8988T (cell line): ENCODE data around the gene TMEM79.
A peak's percentile ranks its signal among the peaks of the same experiment; 100 is the strongest.
"Not testable (repeated sequence)": the region's sequence is repeated elsewhere in the genome, so short reads cannot be mapped to it uniquely, and the experiment has no call there.

Source experiments
- DNase-seq: peaks from one replicate; pipeline ENCODE4 v3.0.0; 2011

TMEM79 gene

DNA sequence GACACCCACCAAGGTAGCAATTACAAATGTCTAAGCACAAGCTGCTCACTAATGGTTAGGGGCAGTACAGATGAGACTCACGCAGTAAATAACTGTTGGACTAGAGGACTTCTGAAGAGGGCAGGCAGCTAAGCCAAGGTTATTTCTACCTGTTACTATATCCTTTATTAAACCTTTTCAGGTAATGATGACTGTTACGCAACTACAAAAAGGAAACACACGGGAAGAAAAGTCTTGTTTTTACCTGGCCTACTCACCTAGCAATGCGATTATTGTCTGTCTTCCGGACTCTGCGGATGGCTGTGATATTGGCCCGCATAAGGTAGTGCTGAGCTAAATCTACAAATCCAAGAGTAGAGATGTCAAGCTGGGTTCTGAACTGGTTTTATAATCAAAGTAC lies 32.8 kb downstream of the TMEM79 start:
- no peak for DNase-seq

DNA sequence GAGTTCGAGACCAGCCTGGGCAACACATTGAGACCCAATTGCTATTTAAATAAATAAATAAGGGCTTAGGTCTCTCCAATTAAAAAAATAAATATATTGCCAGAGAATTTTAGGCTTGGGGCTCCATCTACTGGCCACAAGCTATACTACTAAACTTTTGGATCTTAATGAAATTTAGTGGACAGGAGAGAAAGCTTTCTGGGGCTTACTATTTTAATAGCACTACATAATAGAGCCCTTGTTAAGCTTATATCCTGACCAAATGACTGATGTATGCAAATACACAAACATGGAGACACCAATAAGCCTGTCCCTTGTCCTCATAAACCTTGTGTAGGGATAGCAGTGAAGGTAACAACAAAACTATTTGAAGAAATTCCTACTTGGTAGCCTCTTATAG lies 35.5 kb downstream of the TMEM79 start:
- DNase-seq = no peak

DNA sequence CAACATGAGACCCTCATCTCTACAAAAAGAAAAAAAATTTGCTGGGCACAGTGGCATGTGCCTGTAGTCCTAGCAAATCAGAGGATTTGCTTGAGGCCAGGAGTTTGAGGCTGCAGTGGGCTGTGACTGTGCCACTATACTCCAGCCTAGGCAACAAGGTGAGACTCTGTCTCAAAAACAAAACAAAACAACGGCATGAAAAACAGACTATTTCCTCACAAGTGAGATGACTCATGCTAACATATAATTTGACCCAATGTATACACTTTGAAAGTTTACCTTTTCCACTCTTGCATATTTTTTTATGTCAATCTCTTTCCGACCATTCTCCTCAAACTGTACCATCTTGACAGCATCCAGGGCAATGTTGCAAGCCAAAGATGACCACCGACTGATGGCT lies 36.4 kb downstream of the TMEM79 start:
- no peak for DNase-seq

DNA sequence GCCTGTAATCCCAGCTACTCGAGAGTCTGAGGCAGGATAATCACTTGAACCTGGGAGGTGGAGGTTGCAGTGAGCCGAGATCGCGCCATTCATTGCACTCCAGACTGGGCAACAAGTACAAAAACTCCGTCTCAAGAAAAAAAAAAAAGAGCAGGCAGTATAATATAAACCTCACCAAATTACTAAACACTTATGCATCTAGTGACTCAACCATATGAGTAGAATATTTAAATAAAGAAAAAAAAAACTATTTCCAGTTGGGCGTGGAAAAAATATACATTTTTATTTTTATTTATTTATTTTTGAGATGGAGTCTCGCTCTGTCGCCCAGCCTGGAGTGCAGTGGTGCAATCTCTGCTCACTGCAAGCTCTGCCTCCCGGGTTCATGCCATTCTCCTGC lies 39.1 kb downstream of the TMEM79 start:
- DNase-seq = not testable (repeated sequence)

- DNase-seq = no peak
Observed at GRCh38 chr1:156336242-156336641, 52.1 kb downstream of the TMEM79 start.

DNA sequence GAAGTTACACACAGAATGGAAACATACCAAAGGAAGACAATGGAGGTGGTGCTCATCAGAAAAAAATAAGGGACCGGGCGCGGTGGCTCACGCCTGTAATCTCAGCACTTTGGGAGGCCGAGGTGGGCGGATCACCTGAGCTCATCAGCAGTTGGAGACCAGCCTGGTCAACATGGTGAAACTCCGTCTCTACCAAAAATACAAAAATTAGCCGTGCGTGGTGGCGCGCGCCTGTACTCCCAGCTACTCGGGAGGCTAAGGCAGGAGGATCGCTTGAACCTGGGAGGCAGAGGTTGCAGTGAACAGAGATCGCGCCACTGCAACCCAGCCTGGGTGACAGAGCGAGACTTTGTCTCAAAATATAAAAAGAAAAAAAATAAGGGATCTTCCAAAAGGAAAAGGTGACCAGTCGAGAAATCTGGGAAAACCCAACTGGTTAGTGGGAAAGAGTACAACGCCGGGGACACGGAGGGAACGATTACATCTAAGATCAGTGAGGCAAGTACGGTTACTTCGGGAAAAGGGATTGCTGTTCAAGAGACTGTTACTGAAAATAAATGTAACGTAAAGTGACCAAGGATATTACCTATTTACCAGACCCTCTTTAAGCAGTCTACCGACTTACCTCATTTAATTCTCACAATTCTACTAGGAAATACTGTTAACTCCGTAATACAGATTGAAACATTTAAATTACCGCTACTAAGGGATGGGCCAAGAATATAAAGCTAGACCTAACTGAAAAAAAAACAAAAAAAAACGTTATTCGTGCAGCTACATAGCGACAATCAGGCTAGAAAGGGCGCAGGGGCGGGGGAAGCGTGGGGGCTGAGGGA lies 53.1 kb downstream of the TMEM79 start:
- DNase-seq = no peak

GRCh38 chr1:156337888-156338179 lies 53.7 kb downstream of the TMEM79 start:
- DNase-seq = no peak

GRCh38 chr1:156338180-156338976 lies 54.3 kb downstream of the TMEM79 start, which contains the start of the genes CCT3 and TSACC:
CCT3 (minus strand) TSS chr1:156338292; CDS start chr1:156338184, 108 bp downstream.
TSACC (plus strand) TSS chr1:156338526; CDS start chr1:156339758, 1,232 bp downstream.
- DNase-seq = peak; percentile 83
